ENCODE results near the gene KRT74.
A peak's percentile ranks its signal among the peaks of the same experiment; 100 is the strongest.

DNA sequence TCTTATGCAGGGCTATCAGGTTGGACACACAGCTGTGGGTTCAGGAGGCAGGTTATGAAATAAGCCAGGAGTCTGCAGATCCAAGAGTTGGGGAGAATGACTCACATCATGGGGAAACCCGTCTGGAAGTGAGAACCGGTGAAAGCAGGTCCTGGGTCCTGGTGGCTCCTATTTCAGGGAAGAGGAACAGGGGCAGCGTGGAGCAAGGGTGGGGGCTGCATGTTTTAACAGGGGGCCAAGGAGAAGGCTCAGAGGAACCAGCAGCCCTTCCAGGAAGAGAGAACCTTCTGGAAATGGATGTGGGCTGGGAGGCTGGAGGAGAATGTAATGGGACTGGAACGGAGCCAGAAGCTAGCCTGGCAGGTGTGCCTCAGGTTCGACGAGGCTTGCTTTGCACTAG is 7.8 kb upstream of the KRT74 start:
- TF ChIP-seq TCF12 (IDR thresholded peaks at IDR 0.05; ENCODE audit: low read depth) (no peak), TAF1 (IDR thresholded peaks at IDR 0.05; ENCODE audit: low read depth) (no peak)
- TF ChIP-seq, protein P1, sequence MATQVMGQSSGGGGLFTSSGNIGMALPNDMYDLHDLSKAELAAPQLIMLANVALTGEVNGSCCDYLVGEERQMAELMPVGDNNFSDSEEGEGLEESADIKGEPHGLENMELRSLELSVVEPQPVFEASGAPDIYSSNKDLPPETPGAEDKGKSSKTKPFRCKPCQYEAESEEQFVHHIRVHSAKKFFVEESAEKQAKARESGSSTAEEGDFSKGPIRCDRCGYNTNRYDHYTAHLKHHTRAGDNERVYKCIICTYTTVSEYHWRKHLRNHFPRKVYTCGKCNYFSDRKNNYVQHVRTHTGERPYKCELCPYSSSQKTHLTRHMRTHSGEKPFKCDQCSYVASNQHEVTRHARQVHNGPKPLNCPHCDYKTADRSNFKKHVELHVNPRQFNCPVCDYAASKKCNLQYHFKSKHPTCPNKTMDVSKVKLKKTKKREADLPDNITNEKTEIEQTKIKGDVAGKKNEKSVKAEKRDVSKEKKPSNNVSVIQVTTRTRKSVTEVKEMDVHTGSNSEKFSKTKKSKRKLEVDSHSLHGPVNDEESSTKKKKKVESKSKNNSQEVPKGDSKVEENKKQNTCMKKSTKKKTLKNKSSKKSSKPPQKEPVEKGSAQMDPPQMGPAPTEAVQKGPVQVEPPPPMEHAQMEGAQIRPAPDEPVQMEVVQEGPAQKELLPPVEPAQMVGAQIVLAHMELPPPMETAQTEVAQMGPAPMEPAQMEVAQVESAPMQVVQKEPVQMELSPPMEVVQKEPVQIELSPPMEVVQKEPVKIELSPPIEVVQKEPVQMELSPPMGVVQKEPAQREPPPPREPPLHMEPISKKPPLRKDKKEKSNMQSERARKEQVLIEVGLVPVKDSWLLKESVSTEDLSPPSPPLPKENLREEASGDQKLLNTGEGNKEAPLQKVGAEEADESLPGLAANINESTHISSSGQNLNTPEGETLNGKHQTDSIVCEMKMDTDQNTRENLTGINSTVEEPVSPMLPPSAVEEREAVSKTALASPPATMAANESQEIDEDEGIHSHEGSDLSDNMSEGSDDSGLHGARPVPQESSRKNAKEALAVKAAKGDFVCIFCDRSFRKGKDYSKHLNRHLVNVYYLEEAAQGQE (IDR thresholded peaks at IDR 0.05; ENCODE audit: low read depth), result no peak
- TF ChIP-seq, protein P2, sequence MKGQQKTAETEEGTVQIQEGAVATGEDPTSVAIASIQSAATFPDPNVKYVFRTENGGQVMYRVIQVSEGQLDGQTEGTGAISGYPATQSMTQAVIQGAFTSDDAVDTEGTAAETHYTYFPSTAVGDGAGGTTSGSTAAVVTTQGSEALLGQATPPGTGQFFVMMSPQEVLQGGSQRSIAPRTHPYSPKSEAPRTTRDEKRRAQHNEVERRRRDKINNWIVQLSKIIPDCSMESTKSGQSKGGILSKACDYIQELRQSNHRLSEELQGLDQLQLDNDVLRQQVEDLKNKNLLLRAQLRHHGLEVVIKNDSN (IDR thresholded peaks at IDR 0.05), result no peak
- TF ChIP-seq, protein P3, sequence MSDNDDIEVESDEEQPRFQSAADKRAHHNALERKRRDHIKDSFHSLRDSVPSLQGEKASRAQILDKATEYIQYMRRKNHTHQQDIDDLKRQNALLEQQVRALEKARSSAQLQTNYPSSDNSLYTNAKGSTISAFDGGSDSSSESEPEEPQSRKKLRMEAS (IDR thresholded peaks at IDR 0.05), result peak; percentile 85
